ENCODE measurements around the gene QARS1. TPM values are rescaled to one million over a fixed set of nuclear protein-coding genes. Genes with fewer than 3 reads are reported as not detected.

Gene QARS1
- 246 TPM for polyA plus RNA-seq (2012; ENCODE audit: missing spikeins)

DNA sequence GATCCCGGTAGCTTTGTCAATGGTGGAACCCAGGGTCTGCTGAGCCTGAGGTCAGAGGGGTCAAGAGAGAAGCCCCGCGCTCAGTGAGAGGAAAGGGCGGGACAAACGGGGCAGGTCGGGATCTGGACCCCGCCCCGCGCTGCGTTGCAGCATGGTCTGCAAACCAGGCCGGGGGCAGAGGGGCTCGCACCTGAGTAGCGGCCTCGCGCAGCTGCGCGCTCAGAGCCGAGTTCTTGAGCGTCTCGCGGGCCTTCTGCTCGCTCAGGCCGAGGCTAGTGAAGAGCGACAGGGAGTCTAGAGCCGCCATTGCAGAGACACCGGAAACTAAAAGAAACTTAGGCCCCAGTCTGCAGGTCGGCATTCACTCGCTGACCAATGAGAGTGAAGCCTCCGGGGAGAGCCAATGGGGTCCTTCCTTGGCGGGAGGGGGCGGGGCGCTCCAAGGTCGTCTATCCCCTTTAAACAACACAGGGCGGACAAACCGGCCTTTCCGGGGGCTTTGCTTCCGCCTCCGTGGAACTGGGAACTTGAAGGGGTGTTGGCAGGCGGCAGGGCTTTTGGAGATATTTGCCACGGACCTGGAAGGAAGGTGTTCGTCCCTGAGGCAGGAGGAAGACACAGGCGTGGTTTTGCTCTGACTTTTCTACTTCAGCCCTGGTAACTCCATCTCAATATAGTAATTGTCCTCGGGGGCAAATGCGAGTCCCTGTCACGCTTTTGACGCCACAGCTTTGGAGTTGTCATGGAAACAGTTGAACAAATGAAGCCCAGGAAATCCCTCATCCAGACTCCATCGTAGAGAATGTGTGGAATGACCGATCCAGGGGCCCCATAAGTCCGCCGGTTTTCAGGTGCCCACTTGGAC lies at the start of gene QARS1:
Gene QARS1 (minus strand): TSS at position 331 of the 865 bp plus-strand sequence. CDS start 24 bp downstream, at position 307.
- FAIRE-seq (peak; percentile 97), DNase-seq (ENCODE audit: insufficient read length) (peak; percentile 97)
- peak; percentile 89 for TF ChIP-seq POLR2AphosphoS5 (IDR thresholded peaks at IDR 0.05; ENCODE audit: low read depth, low read length)
- peak; percentile 87 for TF ChIP-seq POLR2A (IDR thresholded peaks at IDR 0.05; ENCODE audit: low read depth, low read length)
- peak; percentile 97 for TF ChIP-seq TAF1 (IDR thresholded peaks at IDR 0.05; ENCODE audit: borderline replicate concordance, low read depth, low read length)

DNA sequence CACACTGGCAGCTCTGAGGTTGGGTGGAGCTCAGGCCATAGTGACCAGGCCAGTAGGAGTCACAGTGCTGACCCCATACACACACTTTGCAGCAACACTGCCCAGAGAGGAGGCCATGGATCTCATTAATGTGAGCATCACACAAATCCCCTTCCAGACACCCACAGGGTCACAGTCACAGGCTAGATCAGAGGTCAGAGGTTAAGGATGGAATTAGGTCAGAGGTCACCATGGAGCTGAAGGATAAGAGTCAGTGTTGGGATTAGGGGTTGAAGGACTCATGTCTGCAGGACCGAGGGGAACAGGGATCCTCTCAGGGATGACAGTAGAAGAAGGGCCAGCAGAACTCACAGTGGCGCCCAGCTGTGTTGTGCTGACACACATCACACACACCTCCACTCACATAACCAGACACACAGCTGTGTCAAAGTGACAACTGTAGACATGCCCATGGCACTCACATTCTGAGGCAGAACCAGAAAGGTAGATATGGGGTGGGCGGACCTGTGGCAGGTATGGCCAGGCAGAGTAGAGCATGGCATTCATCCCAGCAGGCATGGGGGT lies 48.9 kb upstream of the QARS1 start:
- FAIRE-seq, result no peak
- TF ChIP-seq POLR2AphosphoS5 (IDR thresholded peaks at IDR 0.05; ENCODE audit: low read depth, low read length), result no peak
- TF ChIP-seq TAF1 (IDR thresholded peaks at IDR 0.05; ENCODE audit: borderline replicate concordance, low read depth, low read length), result no peak
- TF ChIP-seq POLR2A (IDR thresholded peaks at IDR 0.05; ENCODE audit: low read depth, low read length), result no peak
- DNase-seq (ENCODE audit: insufficient read length), result no peak

DNA sequence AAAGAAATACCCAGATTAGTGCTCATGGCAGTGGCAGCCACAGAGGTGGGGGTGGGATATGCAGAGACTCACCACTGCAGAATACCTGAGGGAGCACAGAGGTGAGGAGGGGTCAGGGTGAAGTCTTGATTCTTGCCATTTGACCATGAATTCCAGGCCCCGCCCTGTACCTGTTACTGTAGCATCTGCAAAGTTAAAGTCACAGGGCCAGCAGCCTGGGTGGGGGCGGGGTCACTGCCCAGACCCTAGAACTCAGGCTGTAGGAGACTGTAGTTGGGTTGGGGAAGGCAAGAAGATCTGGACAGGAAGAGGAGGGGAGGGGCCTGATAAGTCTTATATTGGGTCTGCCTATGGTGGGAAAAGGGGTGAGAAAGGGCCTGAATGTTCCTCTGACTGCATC lies 47.1 kb upstream of the QARS1 start:
- FAIRE-seq (no peak), DNase-seq (ENCODE audit: insufficient read length) (no peak)
- no peak for TF ChIP-seq TAF1 (IDR thresholded peaks at IDR 0.05; ENCODE audit: borderline replicate concordance, low read depth, low read length)

- FAIRE-seq (no peak), DNase-seq (ENCODE audit: insufficient read length) (no peak)
- TF ChIP-seq TAF1 (IDR thresholded peaks at IDR 0.05; ENCODE audit: borderline replicate concordance, low read depth, low read length) (no peak), POLR2AphosphoS5 (IDR thresholded peaks at IDR 0.05; ENCODE audit: low read depth, low read length) (no peak), POLR2A (IDR thresholded peaks at IDR 0.05; ENCODE audit: low read depth, low read length) (no peak)
These were observed 43.6 kb upstream of the QARS1 start for GRCh38 chr3:49148159-49148558.

GRCh38 chr3:49140080-49140479 lies 35.5 kb upstream of the QARS1 start:
- FAIRE-seq (no peak), DNase-seq (ENCODE audit: insufficient read length) (no peak)

DNA sequence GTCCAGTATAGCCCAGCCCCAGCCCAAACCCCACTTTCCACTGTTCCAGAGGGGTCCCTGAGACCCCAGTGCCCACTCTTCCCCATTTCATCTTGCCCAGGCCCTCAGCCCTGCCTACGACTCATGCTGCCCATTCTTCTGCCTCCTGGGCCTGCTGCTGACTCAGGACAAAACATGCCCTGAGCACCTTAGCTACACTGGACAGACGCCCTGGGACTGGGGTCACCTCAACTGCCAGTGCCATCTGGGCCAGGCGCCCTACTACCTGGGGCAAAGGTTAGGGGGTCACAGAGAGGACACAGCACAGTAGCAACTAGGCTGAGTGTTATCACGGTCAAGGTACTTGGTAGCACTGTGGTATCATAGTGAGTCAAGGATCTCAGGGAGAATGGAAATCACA lies 30.9 kb upstream of the QARS1 start:
- FAIRE-seq (no peak), DNase-seq (ENCODE audit: insufficient read length) (no peak)
- TF ChIP-seq TAF1 (IDR thresholded peaks at IDR 0.05; ENCODE audit: borderline replicate concordance, low read depth, low read length) (no peak), POLR2A (IDR thresholded peaks at IDR 0.05; ENCODE audit: low read depth, low read length) (no peak), POLR2AphosphoS5 (IDR thresholded peaks at IDR 0.05; ENCODE audit: low read depth, low read length) (no peak)

More at GRCh38 chr3:49140080-49140479, 35.5 kb upstream of the QARS1 start:
- no peak for TF ChIP-seq POLR2AphosphoS5 (IDR thresholded peaks at IDR 0.05; ENCODE audit: low read depth, low read length)
- no peak for TF ChIP-seq POLR2A (IDR thresholded peaks at IDR 0.05; ENCODE audit: low read depth, low read length)
- no peak for TF ChIP-seq TAF1 (IDR thresholded peaks at IDR 0.05; ENCODE audit: borderline replicate concordance, low read depth, low read length)

DNA sequence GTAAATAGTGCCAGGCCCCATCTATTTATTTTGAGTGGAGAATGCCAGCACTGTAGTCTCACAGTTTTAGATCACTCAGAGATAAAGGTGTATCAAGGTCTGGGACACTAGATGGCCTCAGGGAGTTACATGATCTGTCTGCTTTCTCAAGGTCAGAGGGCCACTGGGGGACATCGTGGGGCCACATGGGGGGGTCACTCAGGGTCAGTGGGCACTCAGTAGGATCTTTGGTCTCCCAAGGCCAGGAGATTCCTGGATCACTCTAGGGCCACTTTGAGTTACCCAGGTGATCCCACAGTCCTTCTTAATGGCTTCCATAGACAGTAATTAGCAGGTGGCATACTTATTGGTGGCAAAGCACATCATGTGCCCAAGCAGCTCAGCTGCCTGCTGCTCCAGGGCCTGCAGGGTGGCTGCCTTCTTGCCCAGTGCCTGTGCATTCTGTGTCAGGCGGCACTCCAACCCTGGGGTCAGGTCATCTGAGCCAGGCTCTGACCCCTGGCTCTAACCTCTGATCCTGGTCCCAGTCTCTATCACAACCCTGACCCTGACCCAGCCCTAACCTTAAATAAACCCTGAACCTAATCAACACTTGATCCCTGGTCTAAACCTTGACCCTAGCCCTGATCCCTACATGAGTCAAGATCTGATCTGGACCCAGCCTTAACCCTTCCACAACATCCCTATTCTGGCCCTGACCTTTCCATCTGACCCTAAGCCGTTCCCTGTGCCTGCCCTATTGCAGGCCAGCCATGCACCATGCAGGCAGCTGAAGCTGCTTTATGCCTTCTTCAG lies 30.1 kb upstream of the QARS1 start:
- FAIRE-seq (no peak), DNase-seq (ENCODE audit: insufficient read length) (no peak)
- no peak for TF ChIP-seq POLR2A (IDR thresholded peaks at IDR 0.05; ENCODE audit: low read depth, low read length)
- TF ChIP-seq TAF1 (IDR thresholded peaks at IDR 0.05; ENCODE audit: borderline replicate concordance, low read depth, low read length), result no peak
- no peak for TF ChIP-seq POLR2AphosphoS5 (IDR thresholded peaks at IDR 0.05; ENCODE audit: low read depth, low read length)

DNA sequence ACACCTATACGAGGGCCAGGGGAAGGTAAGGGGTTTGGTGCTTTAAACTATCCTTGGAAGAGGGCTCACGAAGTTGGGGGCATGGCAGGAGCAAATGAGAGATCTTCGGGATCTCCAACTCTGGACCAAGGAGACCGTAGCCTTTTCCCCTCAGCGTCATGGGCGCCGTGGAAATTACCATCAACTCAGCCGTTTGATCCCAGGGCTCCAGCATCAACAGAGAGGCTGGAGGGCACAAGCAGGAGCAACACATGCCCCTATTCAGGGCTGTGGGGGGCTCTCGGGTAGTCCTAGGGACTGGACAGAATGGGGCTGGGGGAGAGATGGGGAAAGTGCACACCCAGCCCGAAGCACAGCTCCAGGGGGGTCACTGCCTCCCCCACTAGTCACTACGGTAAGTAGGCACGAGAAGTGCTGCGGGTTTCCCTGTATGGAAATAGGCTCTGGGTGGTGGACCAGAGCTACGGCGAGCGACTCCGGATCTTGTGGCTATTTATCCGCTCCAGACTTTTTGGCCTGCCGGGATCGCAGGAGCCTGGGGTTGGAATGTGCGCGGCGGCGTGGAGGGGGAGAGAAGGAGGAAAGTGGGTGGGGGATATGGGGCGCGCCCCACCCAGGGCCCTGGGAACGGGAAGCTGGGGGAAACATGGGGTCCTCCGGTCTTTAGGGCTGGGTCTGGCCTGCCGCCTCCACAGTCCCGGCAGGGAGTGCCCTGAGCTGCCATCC lies 28.8 kb upstream of the QARS1 start:
- no peak for DNase-seq (ENCODE audit: insufficient read length)
- FAIRE-seq, result no peak
- TF ChIP-seq TAF1 (IDR thresholded peaks at IDR 0.05; ENCODE audit: borderline replicate concordance, low read depth, low read length), result no peak
- no peak for TF ChIP-seq POLR2A (IDR thresholded peaks at IDR 0.05; ENCODE audit: low read depth, low read length)
- TF ChIP-seq POLR2AphosphoS5 (IDR thresholded peaks at IDR 0.05; ENCODE audit: low read depth, low read length), result no peak

GRCh38 chr3:49132437-49133225 lies 28.1 kb upstream of the QARS1 start, which contains the start of gene LAMB2:
TSS of gene LAMB2 (minus strand) at chr3:49133050. CDS start at chr3:49132867, 183 bp downstream.
- DNase-seq (ENCODE audit: insufficient read length) (no peak), FAIRE-seq (no peak)
- TF ChIP-seq POLR2A (IDR thresholded peaks at IDR 0.05; ENCODE audit: low read depth, low read length) (no peak), POLR2AphosphoS5 (IDR thresholded peaks at IDR 0.05; ENCODE audit: low read depth, low read length) (no peak), TAF1 (IDR thresholded peaks at IDR 0.05; ENCODE audit: borderline replicate concordance, low read depth, low read length) (no peak)

DNA sequence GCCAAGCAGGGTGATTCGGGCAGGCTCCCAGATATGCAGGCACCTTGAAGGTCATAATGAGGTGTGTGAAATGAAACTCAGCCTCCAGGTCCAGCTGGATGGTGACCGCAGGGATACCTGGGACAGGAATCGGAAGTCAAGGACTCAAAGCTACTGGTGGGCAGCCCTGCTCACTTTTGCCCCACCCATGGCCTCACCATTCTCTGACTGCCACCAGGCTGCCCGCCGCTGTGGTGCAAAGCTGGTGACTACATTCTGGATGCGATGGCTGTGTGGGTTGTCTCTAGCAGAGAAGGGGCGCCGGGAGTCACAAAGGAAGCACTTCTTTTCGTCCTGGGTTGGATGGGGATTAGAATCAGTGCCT lies 27.5 kb upstream of the QARS1 start:
- no peak for TF ChIP-seq POLR2AphosphoS5 (IDR thresholded peaks at IDR 0.05; ENCODE audit: low read depth, low read length)
- no peak for TF ChIP-seq TAF1 (IDR thresholded peaks at IDR 0.05; ENCODE audit: borderline replicate concordance, low read depth, low read length)
- no peak for TF ChIP-seq POLR2A (IDR thresholded peaks at IDR 0.05; ENCODE audit: low read depth, low read length)
- FAIRE-seq (no peak), DNase-seq (ENCODE audit: insufficient read length) (no peak)
